GM21737 (cell line): ENCODE results near the gene TAS1R1.

Experiments
- ATAC-seq: cut with Tn5 transposase; IDR thresholded peaks from one replicate; pipeline ENCODE4 v1.9.1; 2021; ENCODE audit warnings: mild to moderate bottlenecking, moderate library complexity; ENCODE audit not compliant: unreplicated experiment

TAS1R1 gene

GRCh38 chr1:6602669-6603237, 47.6 kb downstream of the TAS1R1 start, which contains the start of gene KLHL21:
TSS of gene KLHL21 (minus strand) at chr1:6602869. CDS start at chr1:6602817, 52 bp downstream.
- peak; percentile 45 for ATAC-seq

GRCh38 chr1:6603238-6603914, 48.3 kb downstream of the TAS1R1 start:
- peak; percentile 14 for ATAC-seq

GRCh38 chr1:6603915-6604558, 48.9 kb downstream of the TAS1R1 start:
- ATAC-seq = no peak

- peak; percentile 26 for ATAC-seq
These were observed 57.7 kb downstream of the TAS1R1 start for GRCh38 chr1:6612641-6613360.

- peak; percentile 85 for ATAC-seq
These were observed 58.4 kb downstream of the TAS1R1 start, which contains the start of gene PHF13 for GRCh38 chr1:6613361-6614018. TSS of gene PHF13 (plus strand) at chr1:6613731. CDS start at chr1:6614067, 336 bp downstream.

GRCh38 chr1:6614019-6614928, 59.2 kb downstream of the TAS1R1 start:
- peak; percentile 12 for ATAC-seq

GRCh38 chr1:6614929-6615785, 60.0 kb downstream of the TAS1R1 start:
- ATAC-seq = no peak

- ATAC-seq = no peak
These were observed 63.9 kb downstream of the TAS1R1 start for GRCh38 chr1:6619045-6619444.

- no peak for ATAC-seq
These were observed 66.6 kb downstream of the TAS1R1 start for GRCh38 chr1:6621429-6622391.

- ATAC-seq = no peak
These were observed 67.5 kb downstream of the TAS1R1 start for GRCh38 chr1:6622396-6623152.

GRCh38 chr1:6623269-6623965, 68.3 kb downstream of the TAS1R1 start:
- ATAC-seq = no peak

GRCh38 chr1:6624710-6625583, 69.8 kb downstream of the TAS1R1 start, which contains the start of gene THAP3:
TSS of gene THAP3 (plus strand) at chr1:6624868. CDS start at chr1:6625219, 351 bp downstream.
- peak; percentile 80 for ATAC-seq

GRCh38 chr1:6625584-6626149, 70.6 kb downstream of the TAS1R1 start:
- ATAC-seq = no peak

GRCh38 chr1:6627031-6627430, 71.9 kb downstream of the TAS1R1 start:
- ATAC-seq = no peak
